Measurements from ENCODE around the gene SH2D2A.

Gene SH2D2A

DNA sequence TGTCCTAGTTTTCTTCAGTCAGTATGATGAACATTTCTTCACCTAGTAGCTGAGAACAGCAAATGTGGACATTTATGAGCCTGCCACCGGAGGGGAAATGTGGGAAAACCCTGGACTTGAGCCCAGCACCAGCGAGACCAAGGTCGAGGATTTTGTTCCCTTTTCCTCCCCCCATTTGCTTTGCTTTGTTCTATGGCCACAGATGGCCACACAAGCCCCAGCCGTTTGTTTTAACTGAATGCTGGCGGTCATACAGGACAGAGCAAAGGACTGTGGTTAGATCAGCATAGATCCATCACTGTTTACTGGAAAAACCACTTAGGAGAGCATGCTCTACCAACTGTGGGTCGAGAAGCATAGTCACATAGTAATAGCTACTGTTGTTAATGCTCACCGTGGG is 20.9 kb downstream of the SH2D2A start:
- H3K27ac ChIP-seq = no peak overlapping the region
- ChIA-PET POLR2A (ENCODE audit: low non-redundant PET) (no interaction called here), CTCF (interaction anchor here (0.7 to 3.6 kb wide), 5 partner anchors 49 to 132 kb away, joined by 3 to 29 read pairs (median 5); partner anchors contain the start of genes ISG20L2, METTL25B and NTRK1)
- TF ChIP-seq, protein P1, sequence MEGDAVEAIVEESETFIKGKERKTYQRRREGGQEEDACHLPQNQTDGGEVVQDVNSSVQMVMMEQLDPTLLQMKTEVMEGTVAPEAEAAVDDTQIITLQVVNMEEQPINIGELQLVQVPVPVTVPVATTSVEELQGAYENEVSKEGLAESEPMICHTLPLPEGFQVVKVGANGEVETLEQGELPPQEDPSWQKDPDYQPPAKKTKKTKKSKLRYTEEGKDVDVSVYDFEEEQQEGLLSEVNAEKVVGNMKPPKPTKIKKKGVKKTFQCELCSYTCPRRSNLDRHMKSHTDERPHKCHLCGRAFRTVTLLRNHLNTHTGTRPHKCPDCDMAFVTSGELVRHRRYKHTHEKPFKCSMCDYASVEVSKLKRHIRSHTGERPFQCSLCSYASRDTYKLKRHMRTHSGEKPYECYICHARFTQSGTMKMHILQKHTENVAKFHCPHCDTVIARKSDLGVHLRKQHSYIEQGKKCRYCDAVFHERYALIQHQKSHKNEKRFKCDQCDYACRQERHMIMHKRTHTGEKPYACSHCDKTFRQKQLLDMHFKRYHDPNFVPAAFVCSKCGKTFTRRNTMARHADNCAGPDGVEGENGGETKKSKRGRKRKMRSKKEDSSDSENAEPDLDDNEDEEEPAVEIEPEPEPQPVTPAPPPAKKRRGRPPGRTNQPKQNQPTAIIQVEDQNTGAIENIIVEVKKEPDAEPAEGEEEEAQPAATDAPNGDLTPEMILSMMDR (conservative IDR thresholded peaks at IDR 0.05; ENCODE audit: low read depth) = no peak
- no peak for DNase-seq (ENCODE audit: low spot score)

DNA sequence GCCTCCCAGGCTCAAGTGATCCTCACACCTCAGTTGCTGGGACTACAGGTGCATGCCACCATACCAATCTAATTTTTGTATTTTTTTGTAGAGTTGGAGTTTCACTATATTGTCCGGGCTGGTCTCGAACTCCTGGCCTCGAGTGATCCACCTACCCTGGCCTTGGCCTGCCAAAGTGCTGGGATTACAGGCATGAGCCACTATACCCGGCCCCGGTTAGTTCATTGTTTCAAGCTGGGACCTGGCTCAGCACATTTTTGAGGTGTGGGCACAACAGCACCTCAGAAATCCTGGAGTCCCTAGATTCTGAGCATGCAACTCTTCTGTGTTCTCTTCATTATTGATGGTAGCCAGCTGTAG is 21.3 kb downstream of the SH2D2A start:
- CTCF ChIA-PET = interaction anchor here (0.8 to 3.6 kb wide), 4 partner anchors 65 to 133 kb away, joined by 4 to 29 read pairs (median 6); partner anchors contain the start of genes ISG20L2, METTL25B and NTRK1
- no peak for DNase-seq (ENCODE audit: low spot score)
- H3K27ac ChIP-seq = no peak overlapping the region
- TF ChIP-seq, protein P1 (conservative IDR thresholded peaks at IDR 0.05; ENCODE audit: low read depth) = no peak
- POLR2A ChIA-PET (ENCODE audit: low non-redundant PET) = no interaction called here

DNA sequence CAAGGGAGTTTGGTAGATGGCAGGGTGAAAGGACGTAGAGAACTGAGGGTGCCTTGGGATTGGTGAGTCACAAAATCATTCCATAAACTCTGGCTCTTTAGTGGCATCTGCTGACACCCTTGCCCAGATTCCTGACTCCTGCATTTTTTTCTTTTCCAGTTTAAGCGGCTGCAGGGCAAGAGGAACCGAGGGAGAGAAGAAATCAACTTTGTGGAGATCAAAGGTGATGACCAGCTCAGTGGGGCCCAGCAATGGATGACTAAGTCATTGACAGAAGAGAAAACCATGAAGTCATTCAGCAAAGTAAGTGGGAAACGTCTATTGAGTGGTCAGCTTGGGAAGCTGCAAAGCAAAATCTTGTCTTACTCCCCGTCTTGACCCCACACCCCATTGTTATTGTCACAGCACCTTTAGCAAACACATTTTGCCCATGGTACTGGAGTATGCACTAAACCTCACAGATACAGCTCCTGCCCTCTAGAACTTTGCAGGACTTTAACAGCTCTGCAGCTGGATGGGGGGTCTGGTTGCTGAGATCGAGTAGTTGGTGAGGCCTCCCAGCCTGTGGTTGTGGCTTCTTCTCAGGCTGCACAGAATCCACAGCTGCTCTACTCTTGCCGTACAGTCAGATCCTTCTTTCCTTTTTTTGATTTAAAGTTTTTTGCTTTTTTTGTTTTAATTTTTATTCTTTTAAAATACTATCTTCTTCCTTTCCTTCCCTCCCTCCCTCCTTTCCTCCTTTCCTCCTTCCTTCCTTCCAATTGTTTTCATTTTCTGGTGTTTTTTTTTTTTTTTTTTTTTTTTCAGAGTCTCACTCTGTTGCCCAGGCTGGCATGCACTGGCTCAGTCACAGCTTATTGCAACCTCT is 21.9 kb downstream of the SH2D2A start:
- CTCF ChIA-PET = interaction anchor here (0.6 to 3.6 kb wide), 3 partner anchors 30 to 342 kb away, joined by 3 to 29 read pairs (median 3); partner anchors contain the start of gene NTRK1
- no peak for DNase-seq (ENCODE audit: low spot score)
- TF ChIP-seq, protein P1 (conservative IDR thresholded peaks at IDR 0.05; ENCODE audit: low read depth) = no peak
- H3K27ac ChIP-seq = no peak overlapping the region
- POLR2A ChIA-PET (ENCODE audit: low non-redundant PET) = no interaction called here

DNA sequence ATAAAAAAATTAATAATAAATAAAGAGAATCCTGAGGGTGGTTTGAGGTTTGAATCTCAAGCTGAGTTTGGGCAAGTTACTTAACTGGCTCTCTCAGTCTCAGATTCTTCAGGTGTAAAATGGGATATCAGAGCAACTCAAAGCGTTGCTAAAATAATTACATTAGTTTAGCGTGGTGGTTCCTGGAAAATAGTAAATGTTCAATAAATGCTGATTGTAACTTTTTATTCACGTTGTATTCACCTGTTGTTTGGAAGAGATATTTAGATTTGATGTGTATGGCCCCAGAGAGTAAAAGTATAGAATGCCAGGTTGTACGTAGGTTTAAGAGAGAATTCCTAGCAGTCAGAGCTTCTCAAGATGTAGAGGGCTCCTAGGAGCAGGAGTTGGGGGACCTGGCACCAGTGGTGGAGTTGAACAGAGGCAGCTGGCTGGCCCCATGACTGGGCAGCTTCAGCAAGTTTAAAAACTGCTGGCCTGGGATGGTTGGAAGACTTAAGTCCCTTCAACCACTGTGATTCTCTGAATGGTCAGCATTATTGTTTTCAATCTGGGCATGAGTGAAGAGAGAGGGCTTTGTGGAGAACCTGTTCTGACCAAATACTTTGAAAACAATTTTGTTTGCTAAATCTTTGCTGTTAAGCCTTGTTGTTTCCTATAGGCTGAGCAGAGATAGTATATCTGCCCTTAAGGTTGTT is 26.9 kb downstream of the SH2D2A start:
- CTCF ChIA-PET = interaction anchor here (2.6 kb wide), 1 partner anchor 70 kb away, joined by 7 read pairs; no protein-coding TSS in a partner anchor
- TF ChIP-seq, protein P1 (conservative IDR thresholded peaks at IDR 0.05; ENCODE audit: low read depth) = no peak
- POLR2A ChIA-PET (ENCODE audit: low non-redundant PET) = no interaction called here
- H3K27ac ChIP-seq = no peak overlapping the region
- DNase-seq (ENCODE audit: low spot score) = no peak

DNA sequence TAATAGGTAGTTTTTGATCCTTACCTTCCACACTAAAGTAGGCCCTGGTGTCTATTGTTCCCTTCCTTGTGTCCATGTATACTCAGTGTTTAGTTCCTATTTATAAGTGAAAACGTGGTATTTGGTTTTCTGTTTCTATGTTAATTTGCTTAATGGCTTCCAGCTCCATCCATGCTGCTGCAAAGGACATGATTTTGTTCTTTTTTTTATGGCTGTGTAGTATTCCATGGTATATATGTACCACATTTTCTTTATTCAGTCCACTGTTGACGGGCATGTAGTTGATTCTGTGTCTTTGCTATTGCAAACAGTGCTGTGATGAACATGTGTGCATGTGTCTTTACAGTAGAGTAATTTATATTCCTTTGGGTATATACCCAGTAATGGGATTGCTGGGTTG is 28.5 kb downstream of the SH2D2A start:
- TF ChIP-seq, protein P1 (conservative IDR thresholded peaks at IDR 0.05; ENCODE audit: low read depth) = no peak
- CTCF ChIA-PET = no interaction called here
- POLR2A ChIA-PET (ENCODE audit: low non-redundant PET) = no interaction called here
- no peak overlapping the region for H3K27ac ChIP-seq
- no peak for DNase-seq (ENCODE audit: low spot score)

DNA sequence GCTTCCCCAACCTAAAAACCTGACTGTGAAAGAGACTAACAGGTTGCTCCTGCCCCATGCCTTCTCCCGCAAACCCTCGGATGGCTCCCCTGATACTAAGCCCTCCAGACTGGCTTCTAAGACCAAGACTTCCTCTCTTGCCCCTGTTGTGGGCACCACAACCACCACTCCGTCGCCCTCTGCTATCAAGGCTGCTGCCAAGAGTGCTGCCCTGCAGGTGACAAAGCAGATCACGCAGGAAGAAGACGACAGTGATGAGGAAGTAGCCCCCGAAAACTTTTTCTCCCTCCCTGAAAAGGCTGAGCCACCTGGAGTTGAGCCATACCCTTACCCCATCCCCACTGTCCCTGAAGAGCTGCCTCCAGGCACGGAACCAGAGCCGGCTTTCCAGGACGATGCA is 30.0 kb downstream of the SH2D2A start:
- H3K27ac ChIP-seq = no peak overlapping the region
- DNase-seq (ENCODE audit: low spot score) = no peak
- ChIA-PET POLR2A (ENCODE audit: low non-redundant PET) (no interaction called here), CTCF (interaction anchor here (0.7 kb wide), 1 partner anchor 73 kb away, joined by 3 read pairs; no protein-coding TSS in a partner anchor)
- TF ChIP-seq, protein P1 (conservative IDR thresholded peaks at IDR 0.05; ENCODE audit: low read depth) = no peak

Measured in RWPE1 (cell line).